ENCODE data around the gene TLDC2.

DNA sequence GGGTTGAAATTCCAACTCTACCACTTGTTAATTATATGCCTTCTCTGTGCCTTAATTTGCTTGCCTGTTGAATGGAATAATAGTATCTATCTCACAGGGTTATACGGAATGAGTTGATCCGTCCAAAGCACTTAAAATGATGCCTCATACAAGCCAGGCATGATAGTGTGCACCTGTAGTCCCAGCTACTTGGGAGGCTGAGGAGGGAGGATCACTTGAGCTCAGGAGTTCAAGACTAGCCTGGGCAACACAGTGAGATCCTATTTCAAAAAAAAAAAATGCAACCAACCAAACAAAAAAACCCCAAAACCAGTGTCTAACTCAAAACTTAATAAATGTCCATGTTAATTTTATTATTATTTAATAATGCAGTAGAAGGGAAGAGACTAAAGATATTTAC is 40.3 kb downstream of the TLDC2 start:
- no peak for TF ChIP-seq POLR2A (IDR thresholded peaks at IDR 0.05; ENCODE audit: low read depth, low read length)
- TF ChIP-seq POLR2AphosphoS5 (IDR thresholded peaks at IDR 0.05; ENCODE audit: low read depth, low read length), result no peak
- TF ChIP-seq POU2F2 (IDR thresholded peaks at IDR 0.05; ENCODE audit: low read depth, low read length), result no peak

Measured in GM12891 (cell line).